KG1 (cell line): ENCODE results near the gene IRGC.

Source experiments
- DNase-seq: peaks from one replicate; lab custom pipeline; 2025; lab: John Stamatoyannopoulos, UW

Gene IRGC

GRCh38 chr19:43725468-43725867 is 9.6 kb downstream of the IRGC start:
- peak; percentile 56 for DNase-seq

GRCh38 chr19:43726736-43727592 is 11.1 kb downstream of the IRGC start:
- DNase-seq: no peak

DNA sequence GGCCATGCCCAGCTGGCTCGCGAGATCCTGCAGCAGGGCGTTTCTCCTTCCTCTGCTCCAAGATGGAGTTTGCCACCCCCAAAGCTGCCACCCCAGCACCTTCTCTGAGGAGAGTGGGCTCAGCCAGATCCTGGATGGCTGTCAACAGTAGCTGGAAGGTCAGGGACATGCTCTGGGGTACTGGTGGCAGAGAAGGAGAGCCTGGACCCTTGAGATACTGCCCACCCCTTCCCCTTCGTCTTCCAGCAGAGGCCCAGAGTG is 11.6 kb downstream of the IRGC start:
- DNase-seq: no peak

- no peak for DNase-seq
Measured at GRCh38 chr19:43729919-43730318, 14.0 kb downstream of the IRGC start.

GRCh38 chr19:43731346-43731745 is 15.5 kb downstream of the IRGC start:
- DNase-seq: no peak

- DNase-seq: no peak
Measured at GRCh38 chr19:43731846-43732245, 16.0 kb downstream of the IRGC start.

DNA sequence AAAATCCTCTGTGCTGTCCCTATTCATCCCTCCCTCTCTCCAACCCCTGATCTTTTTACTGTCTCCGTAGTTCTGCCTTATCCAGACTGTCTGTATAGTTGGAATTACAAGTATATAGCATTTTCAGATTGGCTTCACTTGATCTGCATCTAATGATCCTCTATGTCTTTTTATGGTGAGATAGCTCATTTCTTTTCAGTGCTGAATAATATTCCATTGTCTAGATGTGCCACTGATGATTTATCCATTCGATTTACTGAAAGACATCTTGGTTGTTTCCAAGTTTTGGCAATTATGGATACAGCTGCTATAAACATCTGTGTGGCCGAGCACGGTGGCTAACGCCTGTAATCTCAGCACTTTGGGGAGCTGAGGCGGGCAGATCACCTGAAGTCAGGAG is 19.1 kb downstream of the IRGC start:
- no peak for DNase-seq

DNA sequence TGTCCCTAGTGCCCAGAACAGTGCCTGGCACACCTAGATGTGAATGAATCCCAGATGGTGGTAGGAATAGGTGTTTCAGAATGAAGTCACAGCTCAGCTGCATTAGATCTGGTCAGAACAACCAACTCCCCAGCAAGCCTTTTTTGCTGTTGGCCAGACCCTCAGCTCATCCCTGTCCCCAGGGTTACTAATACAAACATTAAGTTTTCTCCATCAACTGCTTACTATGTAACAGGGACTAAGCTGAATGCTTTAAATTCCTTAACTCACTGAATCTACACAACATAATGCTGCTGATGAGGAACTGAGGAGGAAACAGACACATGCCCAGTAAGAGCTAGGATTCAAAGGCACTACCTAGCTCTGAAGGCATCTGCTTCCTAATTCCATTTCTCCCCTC is 20.1 kb downstream of the IRGC start:
- no peak for DNase-seq

DNA sequence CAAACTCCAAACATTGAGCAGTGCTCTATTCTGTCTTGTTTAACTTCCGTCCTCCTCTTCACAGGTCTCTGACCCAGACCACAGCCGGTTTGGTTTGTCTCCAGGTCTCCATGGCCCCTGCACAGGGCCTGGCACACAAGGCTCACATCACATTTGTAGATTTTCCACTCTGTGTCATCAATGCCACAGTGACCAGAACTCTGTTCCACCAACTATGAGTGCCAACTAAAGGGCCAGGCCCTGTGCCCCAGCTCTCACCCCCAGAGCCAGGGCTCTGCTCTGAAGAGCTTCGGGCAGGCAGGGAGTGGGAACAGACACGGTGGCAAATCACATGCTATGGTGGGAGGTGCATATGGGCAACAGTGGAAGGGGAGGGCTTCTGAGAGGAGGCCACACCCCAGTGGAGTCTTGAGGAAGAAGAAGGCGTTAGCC is 22.9 kb downstream of the IRGC start:
- DNase-seq: no peak

- no peak for DNase-seq
Measured at GRCh38 chr19:43739439-43740235, 23.8 kb downstream of the IRGC start.

DNA sequence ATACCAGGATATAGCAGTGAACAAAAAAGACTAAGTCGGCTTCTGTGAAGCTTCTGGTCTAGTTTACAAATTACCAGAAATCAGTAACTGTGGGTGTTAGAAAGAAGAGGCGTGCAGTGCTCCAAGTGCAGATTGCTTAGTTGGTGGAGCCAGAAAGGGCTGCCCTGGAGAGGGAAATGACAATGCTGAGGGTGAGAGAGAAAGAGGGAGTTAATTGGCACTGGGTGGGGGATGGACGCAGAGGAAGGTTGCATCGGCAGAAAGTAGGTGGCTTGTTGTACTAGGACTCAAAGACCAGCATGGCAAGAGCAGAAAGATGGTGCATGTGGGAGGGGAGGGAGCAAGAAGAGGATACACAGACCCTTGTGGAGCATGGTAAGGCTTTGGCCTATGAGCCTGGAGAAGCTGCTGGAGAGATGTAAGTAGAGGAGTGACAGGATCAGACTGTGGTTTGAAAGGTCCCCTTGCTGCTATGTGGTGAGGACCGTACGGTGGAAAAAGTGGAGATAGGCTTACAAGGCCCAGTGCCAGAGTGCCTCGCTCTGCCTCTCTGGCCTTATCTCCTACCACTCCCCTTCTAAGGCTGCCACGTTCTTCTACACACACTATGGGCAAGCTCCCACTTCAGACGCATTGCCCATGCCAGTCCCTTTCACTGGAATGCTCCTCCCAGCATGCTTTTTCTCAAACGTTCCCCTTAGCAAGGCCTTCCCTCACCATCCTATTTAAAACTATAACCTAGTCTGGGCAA is 25.4 kb downstream of the IRGC start:
- DNase-seq: no peak

DNA sequence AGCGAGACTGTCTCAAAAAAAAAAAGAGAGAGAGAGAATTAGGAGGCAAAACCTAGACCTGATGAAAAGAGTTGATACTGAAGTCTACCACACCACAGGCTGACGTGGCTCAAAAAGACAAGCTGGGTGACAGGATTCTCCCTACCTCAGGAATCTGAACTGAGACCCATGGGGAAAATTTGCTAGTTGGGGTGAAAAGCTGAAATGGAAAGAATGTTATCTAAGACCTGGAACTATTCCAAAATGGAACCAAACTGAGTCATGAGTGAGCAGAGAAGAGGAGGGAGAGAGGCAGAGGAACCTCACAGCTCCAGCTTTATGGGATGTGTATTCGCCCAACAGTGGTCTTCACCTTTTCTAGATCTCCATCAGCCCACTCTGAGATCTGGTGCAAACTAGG is 27.2 kb downstream of the IRGC start:
- no peak for DNase-seq

DNA sequence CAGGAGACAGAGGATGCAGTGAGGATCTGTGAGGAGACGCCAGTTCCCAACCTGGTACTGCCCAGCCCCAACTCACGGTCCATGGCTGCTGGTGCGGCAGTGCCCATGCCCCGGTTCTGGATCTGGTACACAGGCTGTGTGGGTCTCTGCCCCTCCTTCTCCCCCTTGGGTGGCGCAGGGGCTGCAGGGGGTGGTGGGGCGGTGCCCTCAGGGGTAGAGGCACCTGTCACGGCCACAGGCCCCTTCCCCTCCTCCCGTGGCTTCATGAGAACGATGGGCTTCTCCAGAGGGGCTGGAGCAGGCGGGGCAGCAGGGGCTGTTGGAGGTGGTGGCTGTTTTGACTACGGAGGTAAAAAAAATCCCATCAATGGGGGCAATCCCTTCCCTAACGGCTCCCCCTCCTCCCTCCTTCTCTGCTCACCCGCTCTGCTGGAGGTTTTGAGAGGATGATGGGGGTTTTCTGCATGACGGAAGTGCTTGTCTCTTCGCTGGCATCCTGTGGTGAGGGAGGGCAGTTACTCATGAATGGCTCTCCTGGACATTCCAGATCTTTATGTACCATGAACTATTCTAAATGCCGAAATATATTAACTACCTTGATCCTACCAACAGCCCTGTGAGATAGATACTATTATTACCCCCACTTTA is 31.8 kb downstream of the IRGC start:
- no peak for DNase-seq

- DNase-seq: no peak
Measured at GRCh38 chr19:43748205-43748594, 32.3 kb downstream of the IRGC start.

DNA sequence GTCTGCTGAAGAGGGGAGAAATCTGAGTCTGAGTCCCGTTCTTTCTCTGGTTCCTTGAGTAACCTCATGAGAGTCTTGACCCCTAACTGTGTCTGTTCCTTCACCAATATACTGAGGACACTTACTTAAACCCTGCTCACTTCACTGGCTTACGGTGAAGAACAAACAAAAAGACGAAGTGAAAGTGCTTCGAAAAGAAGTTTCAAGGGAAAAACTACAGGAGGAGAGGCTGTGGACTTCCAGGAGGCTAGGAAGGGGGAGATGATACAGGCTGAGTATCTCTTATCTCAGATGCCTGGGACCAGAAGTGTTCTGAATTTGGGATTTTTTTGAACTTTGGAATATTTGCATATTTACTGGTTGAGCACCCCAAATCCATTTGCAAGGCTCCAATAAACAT is 32.8 kb downstream of the IRGC start:
- DNase-seq: no peak

- no peak for DNase-seq
Measured at GRCh38 chr19:43749152-43749551, 33.3 kb downstream of the IRGC start.

- no peak for DNase-seq
Measured at GRCh38 chr19:43749898-43750297, 34.0 kb downstream of the IRGC start.

DNA sequence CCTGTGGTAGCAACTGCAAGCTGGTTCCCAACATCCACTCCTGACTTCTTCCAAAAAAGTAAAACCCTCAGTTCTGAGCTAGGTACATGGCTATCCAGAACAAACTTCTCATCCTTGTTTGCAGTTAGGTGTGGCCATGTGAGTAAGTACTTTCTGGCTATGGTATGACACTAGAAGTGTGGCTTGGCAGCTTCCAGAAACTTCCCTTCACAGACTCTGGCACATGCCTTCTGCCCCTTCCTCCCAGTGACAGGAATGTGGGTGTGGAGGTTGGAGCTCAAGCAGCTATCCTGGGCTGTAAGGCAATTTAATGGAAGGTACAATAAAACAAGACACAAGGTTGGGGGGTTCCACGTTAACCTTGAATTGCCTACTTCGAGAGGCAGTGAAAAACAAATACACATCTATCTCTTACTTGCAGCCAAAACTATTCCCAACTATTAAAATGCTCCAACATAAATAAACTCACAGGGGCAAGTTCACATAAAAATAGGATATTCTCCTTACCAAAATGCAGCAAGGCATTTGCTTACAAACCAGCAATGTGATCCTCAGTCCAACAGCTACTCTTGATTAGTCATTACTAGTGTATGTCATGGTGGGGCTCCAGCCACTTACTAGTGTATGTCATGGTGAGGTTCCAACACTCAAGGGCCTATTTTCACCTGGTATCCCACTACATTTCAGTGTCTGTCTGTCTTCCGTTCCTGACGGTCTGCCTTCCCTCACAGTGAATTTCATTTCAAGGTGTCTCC is 35.8 kb downstream of the IRGC start:
- DNase-seq: no peak

DNA sequence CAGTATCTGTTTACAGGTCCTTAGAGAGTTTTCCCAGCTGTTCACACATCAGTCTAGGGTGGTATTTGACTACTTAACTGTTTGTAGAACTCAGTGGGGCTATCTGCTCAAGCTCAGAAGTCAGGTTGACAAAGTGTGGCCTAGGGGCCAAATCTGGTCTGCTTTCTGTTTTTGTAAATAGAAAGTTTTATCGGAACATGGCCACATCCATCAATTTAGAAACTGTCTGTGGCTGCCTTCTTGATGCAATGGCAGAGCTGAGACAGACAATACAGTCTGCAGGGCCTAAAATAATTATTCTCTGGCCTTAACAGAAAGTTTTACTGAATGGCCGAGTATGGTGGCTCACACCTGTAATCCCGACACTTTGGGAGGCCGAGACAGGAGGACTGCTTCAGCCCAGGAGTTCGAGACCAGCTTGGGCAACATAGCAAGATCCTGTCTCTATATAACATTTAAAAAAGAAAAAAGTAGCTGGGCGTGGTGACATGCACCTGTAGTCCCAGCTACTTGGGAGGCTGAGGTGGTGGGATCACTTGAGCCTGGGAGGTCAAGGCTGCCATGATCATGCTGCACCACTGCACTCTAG is 36.5 kb downstream of the IRGC start:
- DNase-seq: no peak

DNA sequence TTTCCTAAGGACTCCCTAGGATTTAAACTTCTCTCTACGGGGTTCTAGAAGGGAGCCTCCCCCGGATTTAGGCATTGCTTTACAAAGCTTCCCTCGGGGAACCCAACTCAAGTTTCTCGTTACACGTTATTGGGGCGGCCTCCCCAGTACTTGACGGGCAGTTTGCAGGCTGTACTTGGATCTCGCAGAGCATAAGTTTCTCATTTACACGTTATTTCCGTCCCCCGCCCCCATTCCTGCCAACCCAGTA is 38.3 kb downstream of the IRGC start:
- no peak for DNase-seq

DNA sequence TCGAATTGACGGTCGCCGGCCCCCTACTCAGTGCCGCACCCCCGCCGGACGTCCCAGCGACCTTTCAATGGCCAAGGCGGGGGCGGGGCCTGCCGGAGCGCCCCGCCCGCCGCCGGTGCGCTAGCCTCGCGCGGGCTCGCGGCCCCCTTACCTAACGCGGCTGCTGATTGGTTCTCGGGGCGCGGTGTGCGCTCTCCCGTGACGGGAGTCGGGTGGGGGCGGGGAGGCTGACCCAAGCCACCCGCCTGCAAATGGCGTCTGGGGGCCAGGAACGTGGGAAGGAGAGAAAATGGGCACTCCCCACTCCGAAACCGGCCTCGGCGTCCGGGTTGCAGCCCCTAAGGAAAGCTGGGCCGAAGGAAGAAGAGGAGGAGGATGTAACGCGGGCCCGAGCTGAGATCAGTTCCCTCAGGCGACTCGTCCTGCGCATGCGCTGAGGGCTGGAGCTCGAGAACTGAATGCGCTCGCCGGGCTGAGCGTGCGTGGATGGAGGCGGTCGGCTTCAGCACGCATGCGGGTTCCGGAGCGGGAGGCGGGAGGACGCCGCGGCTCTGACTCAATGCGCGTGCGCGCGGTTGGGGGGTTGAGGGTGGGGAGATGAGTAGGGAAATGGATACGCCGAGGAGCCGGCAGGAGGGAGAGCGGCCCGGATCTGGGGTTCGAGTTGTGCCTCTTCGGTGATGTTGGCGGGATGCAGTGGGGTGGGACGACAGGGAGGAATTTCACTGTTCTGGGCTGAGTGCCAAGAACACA is 38.8 kb downstream of the IRGC start, which contains the start of gene SMG9:
Gene SMG9, minus strand, starts transcription at position 460 of the 753 bp plus-strand sequence. CDS start 4,221 bp downstream, outside the sequence.
- DNase-seq: peak; percentile 100
